Measurements from ENCODE around the gene NOP16. TPM values are rescaled to one million over a fixed set of nuclear protein-coding genes. Genes with fewer than 3 reads are reported as not detected.

NOP16 gene
- polyA plus RNA-seq, 1 experiment = 36.8 TPM

- POLR2A ChIA-PET = no interaction called here
- no peak for TF ChIP-seq CTCF (IDR thresholded peaks at IDR 0.05; ENCODE audit: insufficient read depth, low read depth, low read length)
- H3K4me3 ChIP-seq (ENCODE audit: low read depth, low read length) = peak overlapping the region; percentile 84
- CTCF ChIA-PET = interaction anchor here (0.7 to 3.4 kb wide), 14 partner anchors 9 to 682 kb away, joined by 3 to 25 read pairs (median 4); partner anchors contain the start of genes FAF2 and RNF44
- no peak for DNase-seq (ENCODE audit: low read depth)
- no peaks in the 10 kb centered on the region for H3K27me3 ChIP-seq (ENCODE audit: control insufficient read depth, insufficient read depth, low read length)
- no peaks in the 10 kb centered on the region; the same call in 1 of the 2 replicates for H3K36me3 ChIP-seq (ENCODE audit: control insufficient read depth, insufficient read depth, low read length)
Observed at GRCh38 chr5:176415240-176415951, 27.0 kb upstream of the NOP16 start.

GRCh38 chr5:176414704-176415103 is 26.3 kb upstream of the NOP16 start:
- CTCF ChIA-PET = interaction anchor here (1.1 to 3.4 kb wide), 2 partner anchors 33 to 128 kb away, joined by 5 to 25 read pairs; partner anchors contain the start of gene FAF2
- DNase-seq (ENCODE audit: low read depth) = no peak
- Histone ChIP-seq H3K27me3 (ENCODE audit: control insufficient read depth, insufficient read depth, low read length) (no peaks in the 10 kb centered on the region), H3K4me3 (ENCODE audit: low read depth, low read length) (no peak overlapping the region; the same call in 1 of the 2 replicates), H3K36me3 (ENCODE audit: control insufficient read depth, insufficient read depth, low read length) (peaks cover 3% of the 10 kb centered on the region)
- TF ChIP-seq CTCF (IDR thresholded peaks at IDR 0.05; ENCODE audit: insufficient read depth, low read depth, low read length) = no peak
- POLR2A ChIA-PET = interaction anchor here (0.6 kb wide), 1 partner anchor 34 kb away, joined by 4 read pairs; no protein-coding TSS in a partner anchor

- POLR2A ChIA-PET = no interaction called here
- peaks cover 3% of the 10 kb centered on the region for H3K36me3 ChIP-seq (ENCODE audit: control insufficient read depth, insufficient read depth, low read length)
- CTCF ChIA-PET = interaction anchor here (0.7 to 1.6 kb wide), 2 partner anchors 34 to 157 kb away, joined by 3 to 7 read pairs; no protein-coding TSS in a partner anchor
- H3K27me3 ChIP-seq (ENCODE audit: control insufficient read depth, insufficient read depth, low read length) = no peaks in the 10 kb centered on the region
- TF ChIP-seq CTCF (IDR thresholded peaks at IDR 0.05; ENCODE audit: insufficient read depth, low read depth, low read length) = no peak
- DNase-seq (ENCODE audit: low read depth) = no peak
- H3K4me3 ChIP-seq (ENCODE audit: low read depth, low read length) = no peak overlapping the region
Observed at GRCh38 chr5:176413709-176414191, 25.4 kb upstream of the NOP16 start.

GRCh38 chr5:176413255-176413565 is 24.8 kb upstream of the NOP16 start:
- H3K36me3 ChIP-seq (ENCODE audit: control insufficient read depth, insufficient read depth, low read length) = peaks cover 3% of the 10 kb centered on the region
- no peak for TF ChIP-seq CTCF (IDR thresholded peaks at IDR 0.05; ENCODE audit: insufficient read depth, low read depth, low read length)
- no peak for DNase-seq (ENCODE audit: low read depth)
- H3K4me3 ChIP-seq (ENCODE audit: low read depth, low read length) = no peak overlapping the region
- H3K27me3 ChIP-seq (ENCODE audit: control insufficient read depth, insufficient read depth, low read length) = no peaks in the 10 kb centered on the region
- CTCF ChIA-PET = interaction anchor here (0.7 to 1.6 kb wide), 2 partner anchors 34 to 157 kb away, joined by 3 to 7 read pairs; no protein-coding TSS in a partner anchor
- POLR2A ChIA-PET = no interaction called here

- ChIA-PET CTCF (interaction anchor here (0.7 to 1.6 kb wide), 2 partner anchors 35 to 158 kb away, joined by 3 to 7 read pairs; no protein-coding TSS in a partner anchor), POLR2A (no interaction called here)
- no peak for DNase-seq (ENCODE audit: low read depth)
- no peak for TF ChIP-seq CTCF (IDR thresholded peaks at IDR 0.05; ENCODE audit: insufficient read depth, low read depth, low read length)
- no peaks in the 10 kb centered on the region for H3K27me3 ChIP-seq (ENCODE audit: control insufficient read depth, insufficient read depth, low read length)
- H3K36me3 ChIP-seq (ENCODE audit: control insufficient read depth, insufficient read depth, low read length) = peaks cover 3% of the 10 kb centered on the region
- H3K4me3 ChIP-seq (ENCODE audit: low read depth, low read length) = no peak overlapping the region
Observed at GRCh38 chr5:176412517-176413254, 24.3 kb upstream of the NOP16 start.
